Measurements from ENCODE around the gene PGGT1B.

DNA sequence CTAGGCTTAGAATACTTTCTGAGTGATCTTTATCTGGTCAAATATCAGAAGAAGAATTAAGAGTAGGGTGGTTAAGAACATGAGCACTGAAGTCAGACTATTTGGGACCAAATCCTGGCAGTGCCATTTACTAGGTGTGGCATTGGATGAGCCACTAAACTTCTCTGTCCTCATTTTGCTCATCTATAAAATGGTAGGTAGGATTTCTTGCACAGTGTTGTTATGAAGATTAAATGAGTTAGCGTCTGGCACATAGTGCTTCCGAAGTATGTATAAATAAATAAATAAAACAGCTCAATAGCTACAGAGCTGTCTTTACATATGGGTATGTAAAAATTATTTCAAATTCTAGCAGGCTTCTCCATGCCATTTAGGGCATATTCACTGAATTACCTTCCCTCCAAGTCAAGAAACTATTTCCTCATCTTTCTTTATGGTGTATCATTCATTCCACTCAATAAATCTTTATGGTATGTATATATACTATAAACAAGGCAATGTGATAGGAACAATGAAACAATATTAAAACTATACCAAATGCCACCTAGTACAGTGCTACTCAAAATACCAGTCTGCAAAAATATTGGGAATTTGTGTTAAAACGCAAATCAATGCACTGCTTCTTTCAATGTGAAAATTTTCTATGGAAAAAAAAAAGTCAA, 9.8 kb upstream of the PGGT1B start:
- TF ChIP-seq, protein P1, sequence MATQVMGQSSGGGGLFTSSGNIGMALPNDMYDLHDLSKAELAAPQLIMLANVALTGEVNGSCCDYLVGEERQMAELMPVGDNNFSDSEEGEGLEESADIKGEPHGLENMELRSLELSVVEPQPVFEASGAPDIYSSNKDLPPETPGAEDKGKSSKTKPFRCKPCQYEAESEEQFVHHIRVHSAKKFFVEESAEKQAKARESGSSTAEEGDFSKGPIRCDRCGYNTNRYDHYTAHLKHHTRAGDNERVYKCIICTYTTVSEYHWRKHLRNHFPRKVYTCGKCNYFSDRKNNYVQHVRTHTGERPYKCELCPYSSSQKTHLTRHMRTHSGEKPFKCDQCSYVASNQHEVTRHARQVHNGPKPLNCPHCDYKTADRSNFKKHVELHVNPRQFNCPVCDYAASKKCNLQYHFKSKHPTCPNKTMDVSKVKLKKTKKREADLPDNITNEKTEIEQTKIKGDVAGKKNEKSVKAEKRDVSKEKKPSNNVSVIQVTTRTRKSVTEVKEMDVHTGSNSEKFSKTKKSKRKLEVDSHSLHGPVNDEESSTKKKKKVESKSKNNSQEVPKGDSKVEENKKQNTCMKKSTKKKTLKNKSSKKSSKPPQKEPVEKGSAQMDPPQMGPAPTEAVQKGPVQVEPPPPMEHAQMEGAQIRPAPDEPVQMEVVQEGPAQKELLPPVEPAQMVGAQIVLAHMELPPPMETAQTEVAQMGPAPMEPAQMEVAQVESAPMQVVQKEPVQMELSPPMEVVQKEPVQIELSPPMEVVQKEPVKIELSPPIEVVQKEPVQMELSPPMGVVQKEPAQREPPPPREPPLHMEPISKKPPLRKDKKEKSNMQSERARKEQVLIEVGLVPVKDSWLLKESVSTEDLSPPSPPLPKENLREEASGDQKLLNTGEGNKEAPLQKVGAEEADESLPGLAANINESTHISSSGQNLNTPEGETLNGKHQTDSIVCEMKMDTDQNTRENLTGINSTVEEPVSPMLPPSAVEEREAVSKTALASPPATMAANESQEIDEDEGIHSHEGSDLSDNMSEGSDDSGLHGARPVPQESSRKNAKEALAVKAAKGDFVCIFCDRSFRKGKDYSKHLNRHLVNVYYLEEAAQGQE (IDR thresholded peaks at IDR 0.05; ENCODE audit: low read depth) = no peak
- TF ChIP-seq TAF1 (IDR thresholded peaks at IDR 0.05; ENCODE audit: low read depth) = no peak
- no peak for TF ChIP-seq TCF12 (IDR thresholded peaks at IDR 0.05; ENCODE audit: low read depth)
- TF ChIP-seq, protein P2, sequence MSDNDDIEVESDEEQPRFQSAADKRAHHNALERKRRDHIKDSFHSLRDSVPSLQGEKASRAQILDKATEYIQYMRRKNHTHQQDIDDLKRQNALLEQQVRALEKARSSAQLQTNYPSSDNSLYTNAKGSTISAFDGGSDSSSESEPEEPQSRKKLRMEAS (IDR thresholded peaks at IDR 0.05) = no peak
- no peak for TF ChIP-seq NFIC (IDR thresholded peaks at IDR 0.05)
- no peak for TF ChIP-seq YY1 (IDR thresholded peaks at IDR 0.05; ENCODE audit: low read depth)
- TF ChIP-seq, protein P3, sequence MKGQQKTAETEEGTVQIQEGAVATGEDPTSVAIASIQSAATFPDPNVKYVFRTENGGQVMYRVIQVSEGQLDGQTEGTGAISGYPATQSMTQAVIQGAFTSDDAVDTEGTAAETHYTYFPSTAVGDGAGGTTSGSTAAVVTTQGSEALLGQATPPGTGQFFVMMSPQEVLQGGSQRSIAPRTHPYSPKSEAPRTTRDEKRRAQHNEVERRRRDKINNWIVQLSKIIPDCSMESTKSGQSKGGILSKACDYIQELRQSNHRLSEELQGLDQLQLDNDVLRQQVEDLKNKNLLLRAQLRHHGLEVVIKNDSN (IDR thresholded peaks at IDR 0.05) = no peak
- TF ChIP-seq ZBTB7A (IDR thresholded peaks at IDR 0.05; ENCODE audit: low read depth) = no peak
- TF ChIP-seq RAD21 (IDR thresholded peaks at IDR 0.05; ENCODE audit: low read depth) = no peak
- TF ChIP-seq CREB1 (IDR thresholded peaks at IDR 0.05; ENCODE audit: low read depth) = no peak
- TF ChIP-seq EP300 (IDR thresholded peaks at IDR 0.05; ENCODE audit: borderline replicate concordance) = no peak
- no peak for TF ChIP-seq CEBPB (IDR thresholded peaks at IDR 0.05)
- TF ChIP-seq FOXM1 (IDR thresholded peaks at IDR 0.05; ENCODE audit: borderline replicate concordance, low read depth) = no peak

Measured in Ishikawa (cell line).